Mesendoderm (in vitro differentiated cells): Measurements from ENCODE around the gene PBX1.
A peak's percentile ranks its signal among the peaks of the same experiment; 100 is the strongest.

Source experiments
- DNase-seq: peaks from one replicate; pipeline ENCODE4 v3.0.0; 2013
- H2AK5ac ChIP-seq: 2 replicates; pipeline ENCODE4 v1.6.1; 2013; ENCODE audit warnings: low read length, inconsistent platforms
- H2BK120ac ChIP-seq: 2 replicates; pipeline ENCODE4 v1.6.1; 2013; ENCODE audit warnings: low read depth, mild to moderate bottlenecking, low read length, moderate library complexity, mixed read lengths
- H2BK15ac ChIP-seq: replicated peaks from 2 replicates; pipeline ENCODE4 v1.6.1; 2013; ENCODE audit warnings: low read depth, mild to moderate bottlenecking, moderate library complexity
- H2BK5ac ChIP-seq: 2 replicates; pipeline ENCODE4 v1.6.1; 2013; ENCODE audit warnings: low read length, inconsistent platforms
- H3K18ac ChIP-seq: 2 replicates; pipeline ENCODE4 v1.6.1; 2013; ENCODE audit warnings: mild to moderate bottlenecking, low read length, mixed read lengths
- H3K23ac ChIP-seq: one replicate; pipeline ENCODE4 v1.6.1; 2013; ENCODE audit warnings: low read length
- H3K27ac ChIP-seq: 2 replicates; pipeline ENCODE4 v1.5.1; 2013; ENCODE audit warnings: low read depth, mild to moderate bottlenecking, inconsistent platforms, low read length, moderate library complexity
- H3K27me3 ChIP-seq: 2 replicates; pipeline ENCODE4 v1.6.1; 2013; ENCODE audit warnings: low read length, control low read depth, mild to moderate bottlenecking, inconsistent platforms; ENCODE audit not compliant: insufficient read depth, poor library complexity
- H3K36me3 ChIP-seq: 2 replicates; pipeline ENCODE4 v1.6.1; 2013; ENCODE audit warnings: low read length, inconsistent platforms; ENCODE audit not compliant: control insufficient read depth, insufficient read depth
- H3K4ac ChIP-seq: one replicate; pipeline ENCODE4 v1.6.1; 2013; ENCODE audit warnings: low read depth, mild to moderate bottlenecking, low read length, moderate library complexity
- H3K4me1 ChIP-seq: 2 replicates; pipeline ENCODE4 v1.6.1; 2013; ENCODE audit warnings: low read depth, low read length, inconsistent platforms; ENCODE audit not compliant: control insufficient read depth
- H3K4me2 ChIP-seq: 2 replicates; pipeline ENCODE4 v1.6.1; 2013; ENCODE audit warnings: low read length
- H3K4me3 ChIP-seq: 2 replicates; pipeline ENCODE4 v1.5.1; 2013; ENCODE audit warnings: mild to moderate bottlenecking, low read length
- H3K56ac ChIP-seq: one replicate; pipeline ENCODE4 v1.6.1; 2013; ENCODE audit warnings: low read length
- H3K79me1 ChIP-seq: 2 replicates; pipeline ENCODE4 v1.6.1; 2013; ENCODE audit warnings: low read length, inconsistent platforms
- H3K79me2 ChIP-seq: 2 replicates; pipeline ENCODE4 v1.6.1; 2013; ENCODE audit warnings: mild to moderate bottlenecking, low read length; ENCODE audit not compliant: control insufficient read depth, insufficient read depth
- H3K9ac ChIP-seq: 2 replicates; pipeline ENCODE4 v1.6.1; 2013; ENCODE audit warnings: low read length, inconsistent platforms
- H4K5ac ChIP-seq: one replicate; pipeline ENCODE4 v1.6.1; 2013; ENCODE audit warnings: low read length
- H4K8ac ChIP-seq: one replicate; pipeline ENCODE4 v1.6.1; 2013; ENCODE audit warnings: low read depth, mild to moderate bottlenecking, control low read depth, low read length, moderate library complexity
- WGBS: extraction: QIAGEN DNeasy Blood & Tissue Kit; methylation state at CpG from one replicate; pipeline ENCODE4 v1.1.7; 2013; ENCODE audit warnings: low lambda C conversion rate, missing lambda C conversion rate; ENCODE audit not compliant: insufficient coverage; ENCODE audit errors: extremely low coverage; 5-methylcytosine and 5-hydroxymethylcytosine counted together

PBX1 gene

GRCh38 chr1:164876398-164877116, 317.6 kb downstream of the PBX1 start:
- Histone ChIP-seq H3K36me3 (no peaks in the 10 kb centered on the region), H3K4ac (no peak overlapping the region), H3K18ac (peak overlapping the region; percentile 72), H2BK120ac (no peak overlapping the region), H3K79me1 (no peaks in the 10 kb centered on the region), H3K27ac (no peak overlapping the region), H4K8ac (no peak overlapping the region), H3K27me3 (no peaks in the 10 kb centered on the region), H3K79me2 (no peaks in the 10 kb centered on the region), H3K56ac (no peak overlapping the region), H3K4me2 (no peak overlapping the region), H2AK5ac (no peak overlapping the region), H2BK5ac (no peak overlapping the region), H3K4me1 (no peaks in the 10 kb centered on the region), H3K4me3 (no peak overlapping the region), H4K5ac (no peak overlapping the region), H2BK15ac (no peak overlapping the region), H3K23ac (no peak overlapping the region), H3K9ac (no peak overlapping the region)
- no peak for DNase-seq
- WGBS: no CpG with 5 or more reads among the region's 12 CpGs

GRCh38 chr1:164880199-164880598, 321.2 kb downstream of the PBX1 start:
- H3K27me3 ChIP-seq: no peaks in the 10 kb centered on the region
- H3K56ac ChIP-seq: no peak overlapping the region
- H3K9ac ChIP-seq: no peak overlapping the region
- no peak overlapping the region for H2BK120ac ChIP-seq
- H4K5ac ChIP-seq: no peak overlapping the region
- no peak overlapping the region for H2AK5ac ChIP-seq
- no peaks in the 10 kb centered on the region for H3K79me2 ChIP-seq
- no peak overlapping the region for H3K4me2 ChIP-seq
- H3K4ac ChIP-seq: no peak overlapping the region
- H3K36me3 ChIP-seq: no peaks in the 10 kb centered on the region
- DNase-seq: no peak
- no peaks in the 10 kb centered on the region for H3K4me1 ChIP-seq
- H3K18ac ChIP-seq: no peak overlapping the region
- no peak overlapping the region for H2BK15ac ChIP-seq
- no peak overlapping the region for H3K27ac ChIP-seq
- H3K23ac ChIP-seq: no peak overlapping the region
- no peak overlapping the region for H3K4me3 ChIP-seq
- no peak overlapping the region for H2BK5ac ChIP-seq
- no CpG with 5 or more reads among the region's 3 CpGs for WGBS
- no peak overlapping the region for H4K8ac ChIP-seq
- H3K79me1 ChIP-seq: no peaks in the 10 kb centered on the region

GRCh38 chr1:164880644-164881043, 321.7 kb downstream of the PBX1 start:
- Histone ChIP-seq H2BK5ac (no peak overlapping the region), H3K36me3 (no peaks in the 10 kb centered on the region), H3K4me2 (no peak overlapping the region), H2BK120ac (no peak overlapping the region), H3K79me2 (no peaks in the 10 kb centered on the region), H3K4me1 (no peaks in the 10 kb centered on the region), H3K18ac (no peak overlapping the region), H3K4ac (no peak overlapping the region), H3K23ac (no peak overlapping the region), H3K4me3 (no peak overlapping the region), H4K8ac (no peak overlapping the region), H3K56ac (no peak overlapping the region), H3K9ac (no peak overlapping the region), H3K79me1 (no peaks in the 10 kb centered on the region), H3K27ac (no peak overlapping the region), H2AK5ac (no peak overlapping the region), H4K5ac (no peak overlapping the region), H2BK15ac (no peak overlapping the region), H3K27me3 (no peaks in the 10 kb centered on the region)
- WGBS: no CpG with 5 or more reads among the region's 2 CpGs
- peak; percentile 17 for DNase-seq

DNA sequence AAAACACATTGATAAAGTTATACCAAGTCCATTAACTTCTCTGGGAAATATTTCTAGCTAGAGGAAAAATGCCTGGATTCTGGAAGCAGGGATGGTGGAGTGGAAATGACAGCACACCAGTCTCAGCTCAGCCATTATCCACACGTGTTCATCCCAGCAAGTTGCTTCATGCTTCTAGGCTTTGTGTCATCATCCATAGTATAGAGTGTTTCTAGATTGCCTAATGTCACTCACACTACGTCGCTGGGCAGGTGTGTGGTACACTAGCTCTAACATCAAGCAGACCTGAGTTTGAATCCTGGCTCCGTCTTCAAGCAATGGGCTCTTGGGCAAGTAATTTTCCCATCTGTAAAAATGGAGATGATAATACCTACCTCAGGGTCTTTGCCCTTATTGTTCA, 326.3 kb downstream of the PBX1 start:
- H3K27ac ChIP-seq: no peak overlapping the region
- no peak overlapping the region for H3K9ac ChIP-seq
- no peak overlapping the region for H4K8ac ChIP-seq
- H3K23ac ChIP-seq: no peak overlapping the region
- no peak overlapping the region for H3K18ac ChIP-seq
- no peak for DNase-seq
- H3K27me3 ChIP-seq: no peaks in the 10 kb centered on the region
- no peak overlapping the region for H2AK5ac ChIP-seq
- no peaks in the 10 kb centered on the region for H3K79me2 ChIP-seq
- no peak overlapping the region for H3K4me3 ChIP-seq
- no peak overlapping the region for H2BK5ac ChIP-seq
- no peak overlapping the region for H3K4ac ChIP-seq
- no CpG with 5 or more reads among the region's 4 CpGs for WGBS
- H4K5ac ChIP-seq: no peak overlapping the region
- no peak overlapping the region for H2BK15ac ChIP-seq
- H2BK120ac ChIP-seq: no peak overlapping the region
- no peaks in the 10 kb centered on the region for H3K79me1 ChIP-seq
- H3K4me1 ChIP-seq: no peaks in the 10 kb centered on the region
- H3K36me3 ChIP-seq: no peaks in the 10 kb centered on the region
- H3K56ac ChIP-seq: no peak overlapping the region
- H3K4me2 ChIP-seq: no peak overlapping the region

DNA sequence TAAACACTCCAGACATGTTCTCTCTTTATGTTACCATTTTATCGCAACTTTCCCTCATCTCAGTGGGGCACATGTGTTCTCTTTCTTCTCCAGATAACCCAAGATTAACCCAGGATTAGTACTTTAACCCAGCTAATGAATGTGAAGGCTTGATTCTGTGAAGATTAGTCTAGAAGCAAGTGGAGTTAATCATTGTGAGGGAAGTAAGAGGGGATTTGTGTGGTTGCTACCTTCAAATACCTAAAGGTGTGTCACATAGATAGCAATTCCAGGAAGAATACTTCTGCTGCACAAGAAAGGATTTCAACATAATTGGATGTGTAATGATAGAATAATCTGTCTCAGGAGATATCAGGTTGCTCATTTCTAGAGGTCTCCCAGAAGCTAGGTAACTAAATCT, 327.1 kb downstream of the PBX1 start:
- Histone ChIP-seq H3K9ac (no peak overlapping the region), H4K8ac (no peak overlapping the region), H3K4me3 (no peak overlapping the region), H2BK15ac (no peak overlapping the region), H3K18ac (no peak overlapping the region), H3K4me1 (no peaks in the 10 kb centered on the region), H3K23ac (no peak overlapping the region), H2BK5ac (no peak overlapping the region), H3K79me1 (no peaks in the 10 kb centered on the region), H3K79me2 (no peaks in the 10 kb centered on the region), H3K4me2 (no peak overlapping the region), H2AK5ac (no peak overlapping the region), H3K56ac (no peak overlapping the region), H3K4ac (no peak overlapping the region), H4K5ac (no peak overlapping the region), H3K27ac (no peak overlapping the region), H3K36me3 (no peaks in the 10 kb centered on the region), H2BK120ac (no peak overlapping the region), H3K27me3 (no peaks in the 10 kb centered on the region)
- DNase-seq: peak; percentile 76
- WGBS: no CpG with 5 or more reads among the region's 1 CpG

DNA sequence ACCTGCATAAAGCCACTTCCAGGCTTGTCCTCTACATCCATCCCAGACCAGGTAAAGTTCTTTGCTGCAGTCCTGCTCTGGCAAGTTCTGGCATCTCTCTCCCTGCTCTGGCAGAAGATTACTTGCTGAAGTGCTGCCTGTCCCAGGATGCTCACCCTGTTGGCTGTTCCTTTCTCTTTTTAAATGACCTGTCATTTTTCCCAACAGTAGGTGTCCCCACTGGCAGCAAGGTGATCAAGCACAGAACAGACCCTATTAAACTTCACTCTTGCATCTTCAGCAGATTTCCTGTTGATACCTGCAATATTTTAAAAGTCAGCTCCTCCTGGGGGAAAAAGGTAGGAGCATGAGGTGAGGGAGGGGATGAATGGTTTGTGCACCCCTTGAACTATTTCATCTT, 332.6 kb downstream of the PBX1 start:
- Histone ChIP-seq H3K4me2 (no peak overlapping the region), H3K9ac (no peak overlapping the region), H3K79me2 (no peaks in the 10 kb centered on the region), H3K18ac (no peak overlapping the region), H4K5ac (no peak overlapping the region), H2BK120ac (no peak overlapping the region), H2BK15ac (no peak overlapping the region), H3K4me1 (no peaks in the 10 kb centered on the region), H3K4ac (no peak overlapping the region), H3K79me1 (no peaks in the 10 kb centered on the region), H3K23ac (no peak overlapping the region), H4K8ac (no peak overlapping the region), H3K27ac (no peak overlapping the region), H3K27me3 (no peaks in the 10 kb centered on the region), H2BK5ac (no peak overlapping the region), H2AK5ac (no peak overlapping the region), H3K4me3 (no peak overlapping the region), H3K56ac (no peak overlapping the region), H3K36me3 (no peaks in the 10 kb centered on the region)
- DNase-seq: peak; percentile 51
